Mammary epithelial cell (primary cell): Measurements from ENCODE around the gene PLXNB3.

ENCODE experiments used
- CTCF ChIP-seq, 2 donors: IDR thresholded peaks in 1 of 2; conservative IDR thresholded peaks in 1 of 2; 2 replicates each; pipeline ENCODE4 v1.5.1; 2011 to 2012; ENCODE audit warnings: inconsistent platforms in 2 of 2, low read length in 2 of 2, mild to moderate bottlenecking in 2 of 2, control low read depth in 1 of 2, low read depth in 1 of 2; ENCODE audit not compliant: insufficient read depth in 1 of 2; ENCODE audit errors: extremely low read depth in 1 of 2
- EZH2 ChIP-seq: IDR thresholded peaks from 2 replicates; pipeline ENCODE4 v1.6.1; 2012; ENCODE audit warnings: low read length, inconsistent platforms, borderline replicate concordance

- TF ChIP-seq CTCF (conservative IDR thresholded peaks at IDR 0.05 in 1 of 2, IDR thresholded peaks at IDR 0.05 in 1 of 2; ENCODE audit: extremely low read depth in 1 of 2, insufficient read depth in 1 of 2, low read depth in 1 of 2, low read length in 2 of 2) (no peak), EZH2 (no peak)
Observed at GRCh38 chrX:153780678-153781427, 16.8 kb downstream of the PLXNB3 start, which contains the start of gene SRPK3.
